Neural cell (in vitro differentiated cells): ENCODE measurements around the gene TAF8. TPM values are rescaled to one million over a fixed set of nuclear protein-coding genes. Genes with fewer than 3 reads are reported as not detected.

Source experiments
- H2AFZ ChIP-seq: fragments of 200-600, 300-800 bp; sonication (generic), shearing (Covaris generic); 2 replicates; pipeline ENCODE4 v1.6.0; 2014; ENCODE audit warnings: low read depth, mild to moderate bottlenecking, antibody characterized with exemption, low read length, moderate library complexity
- H3F3A ChIP-seq: fragments of 200-600 bp; shearing (Covaris generic); 2 replicates; pipeline ENCODE4 v1.6.1; 2016; ENCODE audit warnings: mild to moderate bottlenecking, moderate library complexity, mixed read lengths, antibody characterized with exemption, low read length; ENCODE audit not compliant: insufficient read depth, poor library complexity, severe bottlenecking
- H3K27ac ChIP-seq: fragments of 200-600, 300-800 bp; sonication (generic), shearing (Covaris generic); 2 replicates; pipeline ENCODE4 v1.5.1; 2014; ENCODE audit warnings: mild to moderate bottlenecking, low read length, moderate library complexity
- H3K27me3 ChIP-seq: fragments of 300-800, 200-600 bp; sonication (generic), shearing (Covaris generic); 2 replicates; pipeline ENCODE4 v1.6.0; 2014; ENCODE audit warnings: mild to moderate bottlenecking, low read depth, low read length, moderate library complexity; ENCODE audit not compliant: insufficient read depth
- H3K36me3 ChIP-seq: fragments of 300-800, 200-600 bp; sonication (generic), shearing (Covaris generic); 2 replicates; pipeline ENCODE4 v1.5.1; 2014; ENCODE audit warnings: mild to moderate bottlenecking, antibody characterized with exemption, low read length, moderate library complexity; ENCODE audit not compliant: insufficient read depth
- H3K4me2 ChIP-seq: fragments of 300-800, 200-600 bp; sonication (generic), shearing (Covaris generic); 2 replicates; pipeline ENCODE4 v1.6.0; 2014; ENCODE audit warnings: mild to moderate bottlenecking, low read length
- H3K4me3 ChIP-seq: fragments of 300-800, 200-600 bp; sonication (generic), shearing (Covaris generic); 2 replicates; pipeline ENCODE4 v1.5.1; 2014; ENCODE audit warnings: mild to moderate bottlenecking, low read length, moderate library complexity
- H3K79me2 ChIP-seq: fragments of 200-600 bp; shearing (Covaris generic); replicated peaks from 2 replicates; pipeline ENCODE4 v1.6.0; 2014; ENCODE audit warnings: mild to moderate bottlenecking, low read length, moderate library complexity; ENCODE audit not compliant: insufficient read depth
- H3K9ac ChIP-seq: fragments of 300-800, 200-600 bp; sonication (generic), shearing (Covaris generic); 2 replicates; pipeline ENCODE4 v1.6.1; 2016; ENCODE audit warnings: mild to moderate bottlenecking, low read length, mixed read lengths
- H3K9me2 ChIP-seq: fragments of 200-600 bp; shearing (Covaris generic); 2 replicates; pipeline ENCODE4 v1.6.1; 2016; ENCODE audit warnings: mild to moderate bottlenecking, low read length, mixed read lengths; ENCODE audit not compliant: insufficient read depth
- H3K9me3 ChIP-seq: fragments of 200-600, 300-800 bp; sonication (generic), shearing (Covaris generic); 2 replicates; pipeline ENCODE4 v1.6.1; 2016; ENCODE audit warnings: mild to moderate bottlenecking, mixed run types, low read length, moderate library complexity, mixed read lengths
- H4K20me1 ChIP-seq: fragments of 200-600 bp; shearing (Covaris generic); 2 replicates; pipeline ENCODE4 v1.6.1; 2016; ENCODE audit warnings: mild to moderate bottlenecking, mixed run types; ENCODE audit not compliant: insufficient read depth
- CTCF ChIP-seq: fragments of 450-650 bp; IDR thresholded peaks from 2 replicates; pipeline ENCODE4 v1.5.1; 2014; ENCODE audit warnings: antibody characterized with exemption, mild to moderate bottlenecking, moderate library complexity; ENCODE audit not compliant: poor library complexity, severe bottlenecking
- EP300 ChIP-seq: fragments of 450-650 bp; conservative IDR thresholded peaks from 2 replicates; pipeline ENCODE4 v1.6.1; 2014; ENCODE audit warnings: antibody characterized with exemption, mild to moderate bottlenecking, moderate library complexity; ENCODE audit not compliant: poor library complexity, severe bottlenecking
- EZH2 ChIP-seq: fragments of 200-600, 300-800 bp; shearing (Covaris generic), sonication (generic); IDR thresholded peaks from 2 replicates; pipeline ENCODE4 v1.6.1; 2014; ENCODE audit warnings: antibody characterized with exemption, low read length, borderline replicate concordance, mild to moderate bottlenecking; ENCODE audit not compliant: insufficient read depth, poor library complexity, severe bottlenecking
- MXI1 ChIP-seq: fragments of 450-650 bp; conservative IDR thresholded peaks from 2 replicates; pipeline ENCODE4 v1.6.1; 2014; ENCODE audit warnings: antibody characterized with exemption, mild to moderate bottlenecking; ENCODE audit not compliant: poor library complexity, severe bottlenecking
- POLR2AphosphoS5 ChIP-seq: IDR thresholded peaks from 2 replicates; pipeline ENCODE4 v1.6.1; 2012
- RAD21 ChIP-seq: fragments of 450-650 bp; conservative IDR thresholded peaks from 2 replicates; pipeline ENCODE4 v1.6.1; 2014; ENCODE audit warnings: antibody characterized with exemption, mild to moderate bottlenecking, moderate library complexity
- REST ChIP-seq: IDR thresholded peaks from 2 replicates; pipeline ENCODE4 v1.6.1; 2012; ENCODE audit warnings: borderline replicate concordance
- SMC3 ChIP-seq: fragments of 450-650 bp; conservative IDR thresholded peaks from 2 replicates; pipeline ENCODE4 v1.6.1; 2014; ENCODE audit warnings: antibody characterized with exemption, mild to moderate bottlenecking, moderate library complexity; ENCODE audit not compliant: poor library complexity
- TAF1 ChIP-seq: IDR thresholded peaks from 2 replicates; pipeline ENCODE4 v1.6.1; 2012; ENCODE audit warnings: low read depth
- polyA plus RNA-seq: library from polyadenylated mRNA; depleted of rRNA; stranded (reverse); fragments of >200 nt; gene quantifications from 2 replicates; pipeline ENCODE4 v1.2.3, GENCODE V29; 2014

The TAF8 gene
- polyA plus RNA-seq, 1 donor from 2014 or later: 5.1 TPM

- Histone ChIP-seq H3F3A (no peaks in the 10 kb centered on the region), H3K27me3 (no peaks in the 10 kb centered on the region), H3K4me3 (no peak overlapping the region), H3K36me3 (no peaks in the 10 kb centered on the region), H3K9me2 (no peaks in the 10 kb centered on the region), H3K9me3 (no peaks in the 10 kb centered on the region), H3K4me2 (no peak overlapping the region), H3K27ac (no peak overlapping the region), H2AFZ (no peak overlapping the region), H3K9ac (no peak overlapping the region), H3K79me2 (no peaks in the 10 kb centered on the region), H4K20me1 (no peaks in the 10 kb centered on the region)
- TF ChIP-seq TAF1 (no peak), EZH2 (no peak), EP300 (no peak), MXI1 (no peak), POLR2AphosphoS5 (no peak), REST (no peak), SMC3 (no peak), CTCF (no peak), RAD21 (no peak)
Observed at GRCh38 chr6:42086046-42087035, 36.0 kb downstream of the TAF8 start.

DNA sequence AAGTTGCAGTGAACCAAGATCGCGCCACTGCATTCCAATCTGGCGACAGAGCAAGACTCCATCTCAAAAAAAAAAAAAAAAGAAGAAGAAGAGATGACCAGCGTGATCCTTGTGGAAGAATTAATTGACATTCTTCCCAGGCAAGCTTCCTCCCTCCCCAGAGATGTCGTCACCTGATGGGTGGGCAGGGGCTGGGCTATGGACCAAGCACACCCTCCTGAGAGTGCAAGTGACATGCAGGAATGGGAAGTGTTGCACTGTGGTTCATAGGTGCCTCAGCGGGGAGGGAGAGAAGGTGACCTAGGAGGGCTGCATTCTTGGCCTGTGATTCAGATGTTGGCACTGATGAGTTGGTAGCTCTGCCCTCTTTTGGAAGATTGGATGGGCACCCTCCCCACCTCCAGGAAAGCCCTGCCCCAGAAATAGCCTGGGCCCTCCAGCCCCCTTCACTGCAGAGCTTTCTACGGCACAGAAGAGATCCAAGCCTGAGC, 37.8 kb downstream of the TAF8 start:
- H3K4me3 ChIP-seq: no peak overlapping the region
- no peak overlapping the region for H3K27ac ChIP-seq
- TF ChIP-seq SMC3 (no peak), MXI1 (no peak)
- no peaks in the 10 kb centered on the region for H3F3A ChIP-seq
- H4K20me1 ChIP-seq: no peaks in the 10 kb centered on the region
- no peaks in the 10 kb centered on the region for H3K9me3 ChIP-seq
- H3K36me3 ChIP-seq: no peaks in the 10 kb centered on the region
- H3K9ac ChIP-seq: no peak overlapping the region
- no peaks in the 10 kb centered on the region for H3K27me3 ChIP-seq
- no peaks in the 10 kb centered on the region for H3K9me2 ChIP-seq
- H3K79me2 ChIP-seq: no peaks in the 10 kb centered on the region
- H3K4me2 ChIP-seq: no peak overlapping the region
- no peak overlapping the region for H2AFZ ChIP-seq
